Mesodermal cell (in vitro differentiated cells): ENCODE results near the gene ADGRF5.

Experiments
- H3K27ac ChIP-seq: 2 replicates; pipeline ENCODE4 v1.7.0; 2013; ENCODE audit warnings: mild to moderate bottlenecking, low read depth, low read length, moderate library complexity; ENCODE audit not compliant: severe bottlenecking
- H3K36me3 ChIP-seq: 2 replicates; pipeline ENCODE4 v1.7.1; 2013; ENCODE audit warnings: mild to moderate bottlenecking, low read length, moderate library complexity; ENCODE audit not compliant: control insufficient read depth, insufficient read depth
- H3K4me1 ChIP-seq: one replicate; pipeline ENCODE4 v1.7.1; 2013; ENCODE audit warnings: mild to moderate bottlenecking, low read length; ENCODE audit not compliant: insufficient read depth, control insufficient read depth, poor library complexity, severe bottlenecking
- H3K4me3 ChIP-seq: 2 replicates; pipeline ENCODE4 v1.7.0; 2013; ENCODE audit warnings: low read length, control low read depth, mild to moderate bottlenecking; ENCODE audit not compliant: insufficient read depth, poor library complexity, severe bottlenecking; ENCODE audit errors: extremely low read depth
- H3K9me3 ChIP-seq: 2 replicates; pipeline ENCODE4 v1.7.1; 2013; ENCODE audit warnings: mild to moderate bottlenecking, low read length, moderate library complexity; ENCODE audit not compliant: control insufficient read depth
- WGBS, 2 experiments: methylation state at CpG; one replicate each; pipeline ENCODE4 v1.1.5; 2013; ENCODE audit warnings: missing lambda C conversion rate in 2 of 2; ENCODE audit not compliant: insufficient coverage in 2 of 2; 5-methylcytosine and 5-hydroxymethylcytosine counted together

ADGRF5 gene

GRCh38 chr6:46832816-46833215 lies 88.9 kb downstream of the ADGRF5 start:
- Histone ChIP-seq H3K9me3 (no peaks in the 10 kb centered on the region), H3K36me3 (no peaks in the 10 kb centered on the region), H3K27ac (no peak overlapping the region), H3K4me1 (no peaks in the 10 kb centered on the region), H3K4me3 (no peak overlapping the region)
- no CpG with 5 or more reads among the region's 3 CpGs for WGBS, 2 experiments

DNA sequence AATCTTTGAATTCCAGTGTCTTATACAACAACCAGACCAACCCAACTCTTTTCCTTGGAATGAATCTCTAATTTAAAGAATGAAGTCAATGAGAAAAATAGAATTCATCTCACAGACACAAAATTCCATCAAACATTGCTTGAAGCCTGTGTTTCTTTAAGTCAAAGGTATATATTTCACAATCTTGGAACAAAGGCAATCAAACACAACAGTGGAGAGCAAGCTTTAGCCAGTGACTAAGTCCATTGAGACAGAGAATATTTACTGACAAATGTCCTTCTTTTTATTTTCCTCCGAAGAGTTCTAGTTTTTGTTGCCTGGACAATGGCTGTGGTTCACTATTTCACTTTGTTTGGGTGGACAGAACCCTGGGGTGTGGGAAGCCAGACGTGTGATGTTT lies 92.8 kb downstream of the ADGRF5 start:
- WGBS, 2 experiments, result 76 to 86% methylated on average over 1 to 2 of the region's 2 CpGs
- no peaks in the 10 kb centered on the region for H3K36me3 ChIP-seq
- no peaks in the 10 kb centered on the region for H3K9me3 ChIP-seq
- H3K27ac ChIP-seq, result no peak overlapping the region
- no peak overlapping the region for H3K4me3 ChIP-seq
- no peaks in the 10 kb centered on the region for H3K4me1 ChIP-seq

DNA sequence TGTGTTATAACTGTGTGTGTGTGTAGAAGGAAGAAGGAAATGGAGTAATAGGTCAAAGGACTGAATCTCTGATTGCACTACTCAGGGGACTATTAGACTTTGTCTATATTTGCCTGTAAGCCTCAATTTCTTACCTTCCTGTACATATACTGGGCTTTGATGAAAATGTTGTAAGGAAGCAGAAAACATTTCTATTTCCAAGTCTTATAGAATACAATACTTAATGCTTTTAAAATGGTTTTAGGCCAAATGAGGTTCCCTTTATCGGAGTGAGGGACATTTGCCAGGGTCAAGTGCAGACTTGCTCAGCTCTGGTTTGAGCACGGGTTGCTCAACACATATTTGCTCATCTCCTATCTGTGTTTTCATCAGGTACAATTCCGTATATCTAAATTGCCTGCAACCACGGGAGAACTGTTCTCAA lies 100.3 kb downstream of the ADGRF5 start:
- 88 to 89% methylated on average over 2 to 3 of the region's 4 CpGs for WGBS, 2 experiments
- H3K4me1 ChIP-seq, result peaks cover 2% of the 10 kb centered on the region
- no peaks in the 10 kb centered on the region for H3K36me3 ChIP-seq
- H3K9me3 ChIP-seq, result no peaks in the 10 kb centered on the region
- H3K4me3 ChIP-seq, result no peak overlapping the region
- no peak overlapping the region for H3K27ac ChIP-seq

DNA sequence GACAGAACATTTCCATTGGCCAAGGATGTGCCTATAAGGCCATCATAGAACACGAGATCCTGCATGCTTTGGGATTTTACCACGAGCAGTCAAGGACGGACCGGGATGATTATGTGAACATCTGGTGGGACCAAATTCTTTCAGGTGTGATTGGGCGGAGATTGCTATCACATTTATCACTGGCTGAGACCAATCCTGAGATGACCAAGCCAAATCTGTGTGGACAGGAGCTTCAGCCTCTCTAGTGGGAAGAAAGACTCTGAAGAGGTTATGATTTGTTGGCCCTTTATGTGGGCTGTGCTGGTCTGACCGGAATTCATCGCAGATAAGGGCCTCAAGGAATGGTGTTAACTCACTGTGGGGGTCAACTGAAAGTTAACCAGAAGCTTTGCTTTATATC lies 102.2 kb downstream of the ADGRF5 start:
- WGBS, 2 experiments, result 94 to 95% methylated on average over 5 to 7 of the region's 7 CpGs
- no peaks in the 10 kb centered on the region for H3K36me3 ChIP-seq
- no peak overlapping the region for H3K4me3 ChIP-seq
- no peak overlapping the region for H3K27ac ChIP-seq
- peaks cover 2% of the 10 kb centered on the region for H3K4me1 ChIP-seq
- H3K9me3 ChIP-seq, result no peaks in the 10 kb centered on the region

- Histone ChIP-seq H3K9me3 (no peaks in the 10 kb centered on the region), H3K36me3 (no peaks in the 10 kb centered on the region), H3K4me1 (peaks cover 2% of the 10 kb centered on the region), H3K4me3 (no peak overlapping the region), H3K27ac (no peak overlapping the region)
- WGBS, 2 experiments, result 88 to 91% methylated on average over 1 of the region's 1 CpG
These were observed 105.1 kb downstream of the ADGRF5 start for GRCh38 chr6:46816626-46817025.

DNA sequence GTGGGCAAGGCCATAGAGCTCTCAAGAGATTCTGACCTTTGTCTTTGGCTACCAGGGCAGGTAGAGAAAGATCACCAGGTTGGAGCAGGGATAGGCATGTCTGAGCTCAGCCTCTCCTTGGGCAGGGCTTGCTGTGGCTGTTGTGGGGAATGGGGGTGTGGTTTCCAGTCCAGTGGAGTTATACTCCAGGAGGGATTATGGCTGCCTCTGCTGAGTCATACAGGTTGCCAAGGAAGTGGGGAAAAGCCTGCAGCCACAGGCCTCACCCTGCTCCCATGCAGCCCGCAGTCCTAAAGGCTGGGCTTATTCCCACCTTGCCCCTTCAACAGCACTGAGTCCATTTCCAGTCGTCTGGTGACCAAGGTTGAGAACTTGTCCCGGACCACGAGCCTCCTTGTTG lies 106.6 kb downstream of the ADGRF5 start:
- 59 to 71% methylated on average over 3 to 4 of the region's 4 CpGs for WGBS, 2 experiments
- peaks cover 2% of the 10 kb centered on the region for H3K4me1 ChIP-seq
- H3K36me3 ChIP-seq, result no peaks in the 10 kb centered on the region
- no peak overlapping the region for H3K27ac ChIP-seq
- H3K4me3 ChIP-seq, result no peak overlapping the region
- H3K9me3 ChIP-seq, result no peaks in the 10 kb centered on the region

GRCh38 chr6:46808806-46809205 lies 112.9 kb downstream of the ADGRF5 start:
- no CpG with 5 or more reads among the region's 1 CpG for WGBS, 2 experiments

More at GRCh38 chr6:46808806-46809205, 112.9 kb downstream of the ADGRF5 start:
- no peaks in the 10 kb centered on the region for H3K4me1 ChIP-seq
- no peaks in the 10 kb centered on the region for H3K36me3 ChIP-seq
- no peak overlapping the region for H3K27ac ChIP-seq
- no peaks in the 10 kb centered on the region for H3K9me3 ChIP-seq
- no peak overlapping the region for H3K4me3 ChIP-seq
